Caco-2 (cell line): ENCODE data around the gene FCN1. TPM values are rescaled to one million over a fixed set of nuclear protein-coding genes. Genes with fewer than 3 reads are reported as not detected.

Source experiments
- BruUV-seq: library from RNA; stranded (reverse); fragments of 400-500 nt; replicated peaks from 2 replicates; lab custom pipeline; 2021; lab: Mats Ljungman, UMichigan
- CTCF ChIA-PET: fragments of 300-600 bp; sonication (Branson Sonifier 250); formaldehyde crosslinking; loops from one replicate; lab custom pipeline; 2022; ENCODE audit warnings: antibody characterized with exemption; lab: Charles Lee
- POLR2A ChIA-PET: fragments of 300-600 bp; sonication (Branson Sonifier 250); formaldehyde crosslinking; loops from one replicate; lab custom pipeline; 2022; ENCODE audit warnings: antibody characterized with exemption; lab: Charles Lee
- DNase-seq, 2 experiments: peaks; one replicate each; pipeline versions ENCODE4 v3.0.0 to v3.0.0-alpha.2; 2020 to 2022
- H3K27me3 ChIP-seq: replicated peaks from 2 replicates; pipeline ENCODE4 v1.6.0; 2011; ENCODE audit warnings: low read length; ENCODE audit not compliant: control insufficient read depth, insufficient read depth
- H3K36me3 ChIP-seq: 2 replicates; pipeline ENCODE4 v1.5.1; 2011; ENCODE audit warnings: low read length; ENCODE audit not compliant: control insufficient read depth, insufficient read depth
- H3K4me1 ChIP-seq: fragments of 250-450 bp; sonication (Bioruptor Pico); 2 replicates; pipeline ENCODE4 v1.5.1; 2020; ENCODE audit warnings: mild to moderate bottlenecking
- H3K4me3 ChIP-seq: 2 replicates; pipeline ENCODE4 v1.5.1; 2011; ENCODE audit warnings: low read depth, mild to moderate bottlenecking, control low read depth, low read length
- H3K9me3 ChIP-seq: fragments of 250-450 bp; sonication (Bioruptor Pico); 2 replicates; pipeline ENCODE4 v1.5.1; 2020; ENCODE audit warnings: mild to moderate bottlenecking, moderate library complexity
- H3K27ac Mint-ChIP-seq: one replicate; pipeline ENCODE4 v1.8.0; 2022; ENCODE audit warnings: mixed read lengths; ENCODE audit not compliant: unreplicated experiment
- H3K27me3 Mint-ChIP-seq: one replicate; pipeline ENCODE4 v1.8.0; 2022; ENCODE audit warnings: mixed read lengths; ENCODE audit not compliant: insufficient read depth, unreplicated experiment
- H3K36me3 Mint-ChIP-seq: one replicate; pipeline ENCODE4 v1.8.0; 2022; ENCODE audit warnings: mild to moderate bottlenecking, mixed read lengths; ENCODE audit not compliant: insufficient read depth, unreplicated experiment
- H3K4me1 Mint-ChIP-seq: one replicate; pipeline ENCODE4 v1.8.0; 2022; ENCODE audit warnings: low read depth, mixed read lengths; ENCODE audit not compliant: unreplicated experiment
- H3K4me3 Mint-ChIP-seq: one replicate; pipeline ENCODE4 v1.8.0; 2022; ENCODE audit warnings: mild to moderate bottlenecking, moderate library complexity, mixed read lengths; ENCODE audit not compliant: unreplicated experiment
- H3K9me3 Mint-ChIP-seq: one replicate; pipeline ENCODE4 v1.8.0; 2022; ENCODE audit warnings: mixed read lengths; ENCODE audit not compliant: unreplicated experiment
- CTCF ChIP-seq, 2 experiments: fragments of 200-600 bp in 1 of 2; IDR thresholded peaks; 1 replicate in 1 of 2; 2 replicates in 1 of 2; pipeline versions ENCODE4 v1.5.1 to v1.8.0; 2011 to 2022; ENCODE audit warnings: antibody characterized with exemption in 1 of 2, control low read depth in 1 of 2, inconsistent platforms in 1 of 2, low read depth in 1 of 2, low read length in 1 of 2, mild to moderate bottlenecking in 1 of 2, moderate library complexity in 1 of 2; ENCODE audit not compliant: insufficient read depth in 1 of 2, severe bottlenecking in 1 of 2, unreplicated experiment in 1 of 2
- intact Hi-C: fragments of 100-400 bp; cut with micrococcal nuclease; formaldehyde crosslinking; loops from one replicate; pipeline ENCODE4 v1.10.0; 2022; ENCODE audit not compliant: unreplicated experiment
- total RNA-seq: library from RNA; stranded (reverse); gene quantifications from 2 replicates; pipeline ENCODE4 v1.2.3, GENCODE V29; 2022

The FCN1 gene
- total RNA-seq, 1 experiment from 2014 or later: not detected

DNA sequence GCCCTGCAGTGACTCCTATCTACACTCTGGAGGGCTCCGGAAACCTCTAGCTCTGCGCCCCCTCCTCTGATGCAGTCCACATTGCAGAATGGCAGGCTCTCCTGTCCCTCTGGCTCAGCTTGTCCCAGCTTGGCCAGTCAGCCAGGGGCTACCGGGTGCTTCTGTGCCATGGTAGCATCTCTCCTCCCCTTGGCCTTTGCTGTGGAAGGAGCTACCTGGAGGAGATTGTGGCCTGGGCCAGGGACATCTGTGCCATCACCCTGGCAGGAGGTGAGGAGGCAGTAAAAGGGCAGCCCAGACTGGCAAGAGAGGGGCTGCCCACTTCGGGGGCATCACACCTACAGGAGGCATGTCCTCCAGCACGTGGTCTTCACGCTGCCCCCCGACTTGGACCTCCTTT lies 38.1 kb upstream of the FCN1 start:
- Mint-ChIP-seq H3K9me3 (peaks cover 9% of the 10 kb centered on the region), H3K4me1 (no peaks in the 10 kb centered on the region), H3K27me3 (no peaks in the 10 kb centered on the region), H3K27ac (no peak overlapping the region), H3K4me3 (no peak overlapping the region), H3K36me3 (no peaks in the 10 kb centered on the region)
- TF ChIP-seq CTCF (IDR thresholded peaks at IDR 0.05; ENCODE audit: insufficient read depth in 1 of 2, low read depth in 1 of 2, low read length in 1 of 2, severe bottlenecking in 1 of 2, unreplicated experiment in 1 of 2): no peak
- no peak overlapping the region for H3K4me3 ChIP-seq
- H3K4me1 ChIP-seq: no peaks in the 10 kb centered on the region
- ChIA-PET POLR2A (no interaction called here), CTCF (no interaction called here)
- no peaks in the 10 kb centered on the region for H3K27me3 ChIP-seq
- no peaks in the 10 kb centered on the region for H3K36me3 ChIP-seq
- intact Hi-C loops: no loop called here
- no TSS peak for BruUV-seq
- peaks cover 4% of the 10 kb centered on the region; the same call in 1 of the 2 replicates for H3K9me3 ChIP-seq
- DNase-seq: no peak

- H3K9me3 ChIP-seq: peaks cover 4% of the 10 kb centered on the region; the same call in 1 of the 2 replicates
- no peak overlapping the region for H3K4me3 Mint-ChIP-seq
- no TSS peak for BruUV-seq
- TF ChIP-seq CTCF (IDR thresholded peaks at IDR 0.05; ENCODE audit: insufficient read depth in 1 of 2, low read depth in 1 of 2, low read length in 1 of 2, severe bottlenecking in 1 of 2, unreplicated experiment in 1 of 2): no peak
- no peaks in the 10 kb centered on the region for H3K27me3 Mint-ChIP-seq
- DNase-seq: no peak
- no peaks in the 10 kb centered on the region for H3K4me1 ChIP-seq
- no peaks in the 10 kb centered on the region for H3K27me3 ChIP-seq
- no peak overlapping the region for H3K27ac Mint-ChIP-seq
- H3K4me3 ChIP-seq: no peak overlapping the region
- no peaks in the 10 kb centered on the region for H3K4me1 Mint-ChIP-seq
- ChIA-PET CTCF (no interaction called here), POLR2A (no interaction called here)
- H3K36me3 ChIP-seq: no peaks in the 10 kb centered on the region
- intact Hi-C loops: no loop called here
- no peaks in the 10 kb centered on the region for H3K36me3 Mint-ChIP-seq
- H3K9me3 Mint-ChIP-seq: peaks cover 9% of the 10 kb centered on the region
Observed at GRCh38 chr9:134955156-134955555, 37.4 kb upstream of the FCN1 start.

DNA sequence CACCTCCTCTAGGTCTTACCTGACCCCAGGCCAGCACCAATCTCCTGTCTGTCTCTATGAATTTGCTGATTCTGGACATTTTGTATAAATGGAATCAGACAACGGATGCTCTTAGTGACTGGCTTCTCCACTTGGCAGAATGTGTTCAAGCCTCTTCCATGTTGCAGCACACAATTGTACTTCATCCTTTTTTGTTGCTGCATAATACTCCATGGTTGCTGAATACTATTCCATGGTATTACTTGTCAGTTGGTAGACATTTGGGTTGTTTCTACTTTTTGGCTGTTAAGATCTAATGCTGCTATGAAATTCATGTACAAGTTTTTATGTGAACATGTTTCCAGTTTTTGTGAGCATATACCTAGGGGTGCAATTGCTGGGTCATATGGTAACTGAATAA lies 34.3 kb upstream of the FCN1 start:
- no peaks in the 10 kb centered on the region for H3K4me1 ChIP-seq
- H3K27me3 Mint-ChIP-seq: no peaks in the 10 kb centered on the region
- intact Hi-C loops: no loop called here
- no TSS peak for BruUV-seq
- ChIA-PET POLR2A (no interaction called here), CTCF (no interaction called here)
- no peaks in the 10 kb centered on the region for H3K36me3 ChIP-seq
- no peaks in the 10 kb centered on the region for H3K36me3 Mint-ChIP-seq
- H3K4me3 Mint-ChIP-seq: no peak overlapping the region
- H3K9me3 Mint-ChIP-seq: peaks cover 9% of the 10 kb centered on the region
- H3K27me3 ChIP-seq: no peaks in the 10 kb centered on the region
- no peak overlapping the region for H3K27ac Mint-ChIP-seq
- no peak for TF ChIP-seq CTCF (IDR thresholded peaks at IDR 0.05; ENCODE audit: insufficient read depth in 1 of 2, low read depth in 1 of 2, low read length in 1 of 2, severe bottlenecking in 1 of 2, unreplicated experiment in 1 of 2)
- no peaks in the 10 kb centered on the region for H3K4me1 Mint-ChIP-seq
- DNase-seq: no peak
- no peak overlapping the region for H3K4me3 ChIP-seq
- H3K9me3 ChIP-seq: peaks cover 4% of the 10 kb centered on the region; the same call in 1 of the 2 replicates
